NCI-H2107 treated with DMSO at 0.1 percent for 48 hours (cell line): ENCODE data around the gene RANBP9.

ENCODE experiments used
- DNase-seq: peaks from one replicate; lab custom pipeline; 2025; ENCODE audit not compliant: unreplicated experiment; lab: John Stamatoyannopoulos, UW

Gene RANBP9

GRCh38 chr6:13679996-13680395 is 31.6 kb downstream of the RANBP9 start:
- DNase-seq: no peak

- DNase-seq: no peak
Measured at GRCh38 chr6:13678255-13678983, 33.2 kb downstream of the RANBP9 start.

GRCh38 chr6:13677878-13678254 is 33.8 kb downstream of the RANBP9 start:
- no peak for DNase-seq

- no peak for DNase-seq
Measured at GRCh38 chr6:13676551-13677156, 35.0 kb downstream of the RANBP9 start.

GRCh38 chr6:13674533-13675190 is 37.0 kb downstream of the RANBP9 start:
- no peak for DNase-seq

- DNase-seq: no peak
Measured at GRCh38 chr6:13673825-13674444, 37.7 kb downstream of the RANBP9 start.

GRCh38 chr6:13673368-13673767 is 38.3 kb downstream of the RANBP9 start:
- DNase-seq: no peak

GRCh38 chr6:13672904-13673303 is 38.7 kb downstream of the RANBP9 start:
- no peak for DNase-seq

GRCh38 chr6:13671548-13672127 is 40.0 kb downstream of the RANBP9 start:
- no peak for DNase-seq

- no peak for DNase-seq
Measured at GRCh38 chr6:13669476-13669875, 42.2 kb downstream of the RANBP9 start.

GRCh38 chr6:13668291-13668928 is 43.2 kb downstream of the RANBP9 start:
- DNase-seq: no peak

- no peak for DNase-seq
Measured at GRCh38 chr6:13667655-13668054, 44.0 kb downstream of the RANBP9 start.

GRCh38 chr6:13666194-13667105 is 45.2 kb downstream of the RANBP9 start:
- no peak for DNase-seq

- no peak for DNase-seq
Measured at GRCh38 chr6:13664703-13665352, 46.8 kb downstream of the RANBP9 start.

GRCh38 chr6:13663986-13664385 is 47.6 kb downstream of the RANBP9 start:
- DNase-seq: no peak

- DNase-seq: no peak
Measured at GRCh38 chr6:13662651-13663334, 48.8 kb downstream of the RANBP9 start.

GRCh38 chr6:13661647-13662046 is 50.0 kb downstream of the RANBP9 start:
- no peak for DNase-seq

GRCh38 chr6:13660893-13661292 is 50.7 kb downstream of the RANBP9 start:
- DNase-seq: no peak

- DNase-seq: no peak
Measured at GRCh38 chr6:13660273-13660672, 51.4 kb downstream of the RANBP9 start.
